OCI-LY7 (cell line): Measurements from ENCODE around the gene LRRC10. TPM values are rescaled to one million over a fixed set of nuclear protein-coding genes. Genes with fewer than 3 reads are reported as not detected.

Experiments
- BruUV-seq: library from RNA; stranded (reverse); fragments of 400-500 nt; replicated peaks from 2 replicates; lab custom pipeline; 2021; lab: Mats Ljungman, UMichigan
- CTCF ChIA-PET: fragments of 300-600 bp; sonication (Branson Sonifier 250); formaldehyde crosslinking; loops from one replicate; lab custom pipeline; 2022; ENCODE audit warnings: antibody characterized with exemption; ENCODE audit not compliant: unreplicated experiment; lab: Charles Lee
- POLR2A ChIA-PET: fragments of 300-600 bp; sonication (Branson Sonifier 250); formaldehyde crosslinking; loops from one replicate; lab custom pipeline; 2022; ENCODE audit warnings: antibody characterized with exemption; lab: Charles Lee
- DNase-seq: peaks from one replicate; pipeline ENCODE4 v3.0.0-alpha.2; 2015; ENCODE audit warnings: low spot score
- H2AFZ ChIP-seq: fragments of 200-600 bp; sonication (generic), shearing (Covaris generic); 2 replicates; pipeline ENCODE4 v1.6.1; 2014; ENCODE audit warnings: mild to moderate bottlenecking, antibody characterized with exemption, low read length, moderate library complexity
- H3K27ac ChIP-seq: fragments of 200-600 bp; sonication (generic); 2 replicates; pipeline ENCODE4 v1.5.1; 2014; ENCODE audit warnings: mixed run types, low read depth, mild to moderate bottlenecking, moderate library complexity, low read length, inconsistent platforms; ENCODE audit not compliant: poor library complexity, severe bottlenecking
- H3K36me3 ChIP-seq: fragments of 200-600 bp; sonication (generic); 2 replicates; pipeline ENCODE4 v1.6.1; 2014; ENCODE audit warnings: mild to moderate bottlenecking, antibody characterized with exemption, low read length, moderate library complexity, mixed read lengths; ENCODE audit not compliant: insufficient read depth
- H3K4me1 ChIP-seq: fragments of 200-600 bp; sonication (generic); 2 replicates; pipeline ENCODE4 v1.5.1; 2014; ENCODE audit warnings: mild to moderate bottlenecking, low read length; ENCODE audit not compliant: insufficient read depth, poor library complexity, severe bottlenecking
- H3K4me2 ChIP-seq: fragments of 200-600 bp; sonication (generic); 2 replicates; pipeline ENCODE4 v1.6.1; 2014; ENCODE audit warnings: mild to moderate bottlenecking, low read length
- H3K4me3 ChIP-seq: fragments of 200-600 bp; sonication (generic); 2 replicates; pipeline ENCODE4 v1.5.1; 2014; ENCODE audit warnings: mild to moderate bottlenecking, low read depth, low read length; ENCODE audit not compliant: poor library complexity, severe bottlenecking
- H3K79me2 ChIP-seq: fragments of 200-600 bp; sonication (generic); 2 replicates; pipeline ENCODE4 v1.6.1; 2016; ENCODE audit warnings: low read depth, mild to moderate bottlenecking, low read length, moderate library complexity, mixed read lengths; ENCODE audit not compliant: insufficient read depth
- H3K9me2 ChIP-seq: fragments of 200-600 bp; sonication (generic); 2 replicates; pipeline ENCODE4 v1.6.1; 2016; ENCODE audit warnings: mild to moderate bottlenecking, low read length, mixed read lengths; ENCODE audit not compliant: insufficient read depth
- H3K9me3 ChIP-seq: fragments of 200-600 bp; sonication (generic); 2 replicates; pipeline ENCODE4 v1.6.1; 2014; ENCODE audit warnings: mild to moderate bottlenecking, mixed run types, low read length, mixed read lengths
- H4K20me1 ChIP-seq: fragments of 200-600 bp; sonication (generic); 2 replicates; pipeline ENCODE4 v1.6.1; 2014; ENCODE audit warnings: mild to moderate bottlenecking, antibody characterized with exemption, low read length, moderate library complexity, mixed read lengths; ENCODE audit not compliant: insufficient read depth
- CTCF ChIP-seq: fragments of 200-600 bp; sonication (generic); conservative IDR thresholded peaks from 2 replicates; pipeline ENCODE4 v1.5.1; 2014; ENCODE audit warnings: mild to moderate bottlenecking, antibody characterized with exemption, low read length, moderate library complexity, mixed read lengths
- EZH2phosphoT487 ChIP-seq: fragments of 200-600 bp; sonication (generic); IDR thresholded peaks from 2 replicates; pipeline ENCODE4 v1.6.1; 2018; ENCODE audit warnings: low read depth, borderline replicate concordance, mild to moderate bottlenecking, mixed run types, antibody characterized with exemption, low read length, moderate library complexity, mixed read lengths
- intact Hi-C: fragments of 100-400 bp; cut with micrococcal nuclease; formaldehyde crosslinking; loops from one replicate; pipeline ENCODE4 v1.10.0; 2022; ENCODE audit not compliant: unreplicated experiment
- total RNA-seq, 2 experiments: library from RNA; depleted of rRNA in 1 of 2; stranded (reverse); fragments of >200 nt in 1 of 2; shearing (Covaris generic) in 1 of 2; gene quantifications; 2 replicates each; pipeline ENCODE4 v1.2.3, GENCODE V29; 2014 to 2022

The LRRC10 gene
- total RNA-seq, 2 experiments from 2014 or later, result not detected

GRCh38 chr12:69630191-69630590 is 19.5 kb upstream of the LRRC10 start:
- H3K79me2 ChIP-seq, result no peaks in the 10 kb centered on the region
- no peak overlapping the region for H3K27ac ChIP-seq
- no peaks in the 10 kb centered on the region for H3K9me3 ChIP-seq
- H3K9me2 ChIP-seq, result no peaks in the 10 kb centered on the region
- no peak overlapping the region for H3K4me3 ChIP-seq
- ChIA-PET POLR2A (no interaction called here), CTCF (no interaction called here)
- intact Hi-C loops, result no loop called here
- H4K20me1 ChIP-seq, result no peaks in the 10 kb centered on the region
- TF ChIP-seq CTCF (peak; percentile 48), EZH2phosphoT487 (no peak)
- no peaks in the 10 kb centered on the region for H3K4me1 ChIP-seq
- H2AFZ ChIP-seq, result no peak overlapping the region
- DNase-seq, result no peak
- no peak overlapping the region for H3K4me2 ChIP-seq
- BruUV-seq, result no TSS peak
- no peaks in the 10 kb centered on the region for H3K36me3 ChIP-seq

- Histone ChIP-seq H2AFZ (no peak overlapping the region), H3K4me1 (no peaks in the 10 kb centered on the region), H3K4me2 (no peak overlapping the region), H3K4me3 (no peak overlapping the region), H3K79me2 (no peaks in the 10 kb centered on the region), H3K9me3 (no peaks in the 10 kb centered on the region), H3K27ac (no peak overlapping the region), H3K36me3 (no peaks in the 10 kb centered on the region), H3K9me2 (no peaks in the 10 kb centered on the region), H4K20me1 (no peaks in the 10 kb centered on the region)
- POLR2A ChIA-PET, result interaction anchor here (0.8 to 1.1 kb wide), 3 partner anchors 32 to 490 kb away, joined by 4 to 8 read pairs (median 4); no protein-coding TSS in a partner anchor
- no TSS peak for BruUV-seq
- no peak for DNase-seq
- no peak for TF ChIP-seq EZH2phosphoT487
- no peak for TF ChIP-seq CTCF
- CTCF ChIA-PET, result no interaction called here
- intact Hi-C loops, result no loop called here
These were observed 16.8 kb upstream of the LRRC10 start for GRCh38 chr12:69627501-69627900.

GRCh38 chr12:69623970-69624369 is 13.3 kb upstream of the LRRC10 start:
- TF ChIP-seq EZH2phosphoT487, result no peak
- Histone ChIP-seq H2AFZ (no peak overlapping the region), H3K9me2 (no peaks in the 10 kb centered on the region), H3K27ac (no peak overlapping the region), H3K4me1 (no peaks in the 10 kb centered on the region), H3K9me3 (no peaks in the 10 kb centered on the region), H3K4me2 (no peak overlapping the region), H3K36me3 (no peaks in the 10 kb centered on the region), H3K4me3 (no peak overlapping the region), H3K79me2 (no peaks in the 10 kb centered on the region), H4K20me1 (no peaks in the 10 kb centered on the region)
- no peak for DNase-seq
- ChIA-PET CTCF (no interaction called here), POLR2A (no interaction called here)
- no TSS peak for BruUV-seq
- intact Hi-C loops, result no loop called here
